ENCODE data around the gene RAB1B. TPM values are rescaled to one million over a fixed set of nuclear protein-coding genes. Genes with fewer than 3 reads are reported as not detected.

RAB1B gene
- total RNA-seq, 6 donors from 2014 or later, result 34.6 to 173 (median 122) TPM

DNA sequence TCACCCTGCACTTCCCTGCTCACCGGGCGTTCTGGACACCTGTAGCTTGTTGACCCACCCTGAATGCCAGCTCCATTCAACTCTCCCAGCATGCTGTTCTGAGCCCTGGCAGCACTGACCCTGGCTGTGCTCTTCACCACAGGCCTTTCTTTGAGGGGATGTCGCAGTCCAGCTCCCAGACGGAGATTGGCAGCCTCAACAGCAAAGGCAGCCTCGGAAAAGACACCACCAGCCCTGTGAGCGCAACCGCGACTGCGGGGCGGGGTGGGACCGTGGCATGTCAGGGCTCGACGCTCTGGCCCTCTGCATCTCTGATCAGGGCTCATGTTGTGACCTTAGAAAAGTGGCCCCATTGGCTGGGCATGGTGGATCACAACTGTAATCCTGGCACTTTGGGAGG is 47.4 kb upstream of the RAB1B start:
- Histone ChIP-seq H3K4me3 (no peak overlapping the region), H3K9me3 (no peaks in the 10 kb centered on the region), H3K27me3 (no peaks in the 10 kb centered on the region), H3K27ac (no peak overlapping the region), H3K36me3 (peaks cover 11 to 71% (median 44%) of the 10 kb centered on the region in 4 donors), H3K4me1 (no peaks in the 10 kb centered on the region)
- TF ChIP-seq, protein P1, sequence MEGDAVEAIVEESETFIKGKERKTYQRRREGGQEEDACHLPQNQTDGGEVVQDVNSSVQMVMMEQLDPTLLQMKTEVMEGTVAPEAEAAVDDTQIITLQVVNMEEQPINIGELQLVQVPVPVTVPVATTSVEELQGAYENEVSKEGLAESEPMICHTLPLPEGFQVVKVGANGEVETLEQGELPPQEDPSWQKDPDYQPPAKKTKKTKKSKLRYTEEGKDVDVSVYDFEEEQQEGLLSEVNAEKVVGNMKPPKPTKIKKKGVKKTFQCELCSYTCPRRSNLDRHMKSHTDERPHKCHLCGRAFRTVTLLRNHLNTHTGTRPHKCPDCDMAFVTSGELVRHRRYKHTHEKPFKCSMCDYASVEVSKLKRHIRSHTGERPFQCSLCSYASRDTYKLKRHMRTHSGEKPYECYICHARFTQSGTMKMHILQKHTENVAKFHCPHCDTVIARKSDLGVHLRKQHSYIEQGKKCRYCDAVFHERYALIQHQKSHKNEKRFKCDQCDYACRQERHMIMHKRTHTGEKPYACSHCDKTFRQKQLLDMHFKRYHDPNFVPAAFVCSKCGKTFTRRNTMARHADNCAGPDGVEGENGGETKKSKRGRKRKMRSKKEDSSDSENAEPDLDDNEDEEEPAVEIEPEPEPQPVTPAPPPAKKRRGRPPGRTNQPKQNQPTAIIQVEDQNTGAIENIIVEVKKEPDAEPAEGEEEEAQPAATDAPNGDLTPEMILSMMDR (IDR thresholded peaks at IDR 0.05), result no peak
- TF ChIP-seq EP300 (IDR thresholded peaks at IDR 0.05) (no peak), POLR2AphosphoS5 (IDR thresholded peaks at IDR 0.05) (no peak), POLR2A (IDR thresholded peaks at IDR 0.05) (no peak)
- WGBS, 2 donors, result 83 to 88% methylated on average over 5 to 13 of the region's 13 CpGs
- ATAC-seq (ENCODE audit: low FRiP score in 2 of 2) (no peak), DNase-seq (peak in 1 of 2 donors; percentile 65)

DNA sequence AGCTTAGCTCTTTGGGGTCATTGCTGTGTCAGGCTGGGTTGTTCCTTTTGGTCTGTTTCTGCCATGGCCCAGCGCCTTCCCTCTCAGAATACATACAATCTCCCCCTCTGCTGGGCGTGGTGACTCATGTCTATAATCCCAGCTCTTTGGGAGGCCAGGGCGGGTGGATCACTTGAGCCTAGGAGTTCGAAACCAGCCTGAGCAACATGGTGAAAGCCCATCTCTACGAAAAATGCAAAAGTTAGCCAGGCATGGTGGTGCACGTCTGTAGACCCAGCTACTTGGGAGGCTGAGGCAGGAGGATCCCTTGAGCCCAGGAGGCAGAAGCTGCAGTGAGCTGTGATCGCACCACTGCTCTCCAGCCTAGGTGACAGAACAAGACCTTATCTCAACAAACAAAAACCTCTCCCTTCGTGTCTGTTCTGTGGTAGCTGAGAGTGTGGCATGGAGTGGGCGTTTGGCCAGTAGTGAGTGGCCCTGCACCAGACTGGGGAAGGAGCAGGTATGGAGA is 46.7 kb upstream of the RAB1B start:
- TF ChIP-seq POLR2AphosphoS5 (IDR thresholded peaks at IDR 0.05) (no peak), EP300 (IDR thresholded peaks at IDR 0.05) (no peak), POLR2A (IDR thresholded peaks at IDR 0.05) (no peak)
- TF ChIP-seq, protein P1 (IDR thresholded peaks at IDR 0.05), result no peak
- peak overlapping the region in 3 of 4 donors; percentile 1 to 8 (median 4) for H3K27ac ChIP-seq
- ATAC-seq (ENCODE audit: low FRiP score in 2 of 2), result no peak
- no peak for DNase-seq
- no peaks in the 10 kb centered on the region for H3K9me3 ChIP-seq
- no peaks in the 10 kb centered on the region for H3K27me3 ChIP-seq
- H3K4me3 ChIP-seq, result no peak overlapping the region
- 74 to 83% methylated on average over 8 to 9 of the region's 9 CpGs for WGBS, 2 donors
- no peaks in the 10 kb centered on the region for H3K4me1 ChIP-seq
- peaks cover 7 to 63% (median 36%) of the 10 kb centered on the region in 4 donors for H3K36me3 ChIP-seq

DNA sequence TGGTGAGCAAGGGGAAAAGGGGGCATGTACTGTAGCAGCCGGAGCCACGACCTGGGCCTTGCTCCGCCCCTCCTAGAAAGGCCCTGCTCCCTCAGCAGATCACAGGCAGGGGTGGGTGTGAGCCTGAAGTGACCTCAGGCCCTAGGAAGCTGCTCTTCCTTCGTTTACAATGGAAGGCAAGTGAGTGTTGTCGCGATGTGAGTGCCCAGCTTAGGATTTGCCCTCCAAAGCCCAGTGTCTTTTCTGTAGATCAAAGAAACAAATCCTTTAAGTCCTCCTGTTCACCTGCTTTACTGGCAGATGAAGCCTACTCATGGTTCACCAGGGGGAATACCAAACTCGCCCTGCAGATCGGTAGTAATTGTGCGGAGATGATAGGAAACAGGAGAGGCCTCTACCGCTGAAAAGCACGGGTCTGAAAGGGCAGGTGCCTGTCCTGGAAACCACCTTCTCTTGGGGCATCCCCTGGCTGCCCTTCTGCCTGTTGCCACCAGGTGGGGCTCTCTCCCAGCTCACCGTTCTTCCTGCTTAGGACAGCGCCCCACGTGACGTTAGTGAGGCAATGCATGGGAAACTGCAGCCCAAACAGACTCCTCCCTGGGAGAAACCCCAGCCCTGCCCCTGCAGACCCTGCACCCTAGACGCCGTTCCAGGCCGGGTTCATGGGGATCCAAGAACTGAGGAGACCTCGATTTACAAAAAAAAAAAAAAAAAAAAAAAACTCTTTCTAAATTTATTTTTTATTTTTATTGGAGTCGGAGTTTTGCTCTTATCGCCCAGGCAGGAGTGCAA is 45.9 kb upstream of the RAB1B start:
- Histone ChIP-seq H3K4me3 (no peak overlapping the region), H3K36me3 (peaks cover 7 to 61% (median 31%) of the 10 kb centered on the region in 4 donors), H3K9me3 (no peaks in the 10 kb centered on the region), H3K4me1 (no peaks in the 10 kb centered on the region), H3K27me3 (no peaks in the 10 kb centered on the region), H3K27ac (peak overlapping the region in 3 of 4 donors; percentile 1 to 8 (median 4))
- ATAC-seq (ENCODE audit: low FRiP score in 2 of 2) (peak; percentile 94 to 97), DNase-seq (peak in 1 of 2 donors; percentile 97)
- 23 to 37% methylated on average over 15 to 21 of the region's 21 CpGs for WGBS, 2 donors
- TF ChIP-seq POLR2AphosphoS5 (IDR thresholded peaks at IDR 0.05) (peak in 1 of 2 donors; percentile 54), EP300 (IDR thresholded peaks at IDR 0.05) (no peak)
- TF ChIP-seq, protein P1 (IDR thresholded peaks at IDR 0.05), result peak; percentile 98 to 100 (median 99)

DNA sequence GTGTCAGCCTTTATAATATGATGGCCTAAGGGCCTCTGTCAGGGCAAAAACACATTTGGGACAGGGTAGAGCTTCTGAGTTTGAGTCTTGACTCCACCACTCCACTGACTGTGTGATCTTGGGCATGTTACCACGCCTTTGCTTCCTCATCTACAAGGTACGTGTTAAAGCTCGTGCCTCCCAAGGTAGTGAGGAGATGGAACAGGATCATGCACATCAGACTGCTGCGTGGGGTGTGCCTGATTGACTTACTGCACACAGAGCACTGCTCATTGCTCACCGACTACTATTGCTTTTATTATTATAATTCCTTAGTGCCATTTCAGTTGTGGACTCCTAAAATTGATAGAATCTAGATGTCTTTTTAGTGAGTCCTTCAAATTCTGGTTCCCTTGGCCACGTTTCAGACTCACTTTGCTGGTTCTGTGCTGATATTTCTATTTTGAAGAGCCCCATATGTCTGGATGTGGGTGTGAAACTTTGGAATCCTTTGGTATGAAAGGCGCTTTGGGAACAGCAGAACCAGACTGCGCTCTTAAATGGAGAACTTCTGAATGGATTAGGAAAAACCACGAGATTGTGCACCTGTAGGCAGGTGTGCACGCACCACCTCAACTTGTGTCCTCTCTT is 44.1 kb upstream of the RAB1B start:
- no peak for ATAC-seq (ENCODE audit: low FRiP score in 2 of 2)
- Histone ChIP-seq H3K27me3 (no peaks in the 10 kb centered on the region), H3K9me3 (no peaks in the 10 kb centered on the region), H3K36me3 (peaks cover 7 to 58% (median 26%) of the 10 kb centered on the region in 4 donors), H3K27ac (no peak overlapping the region), H3K4me3 (no peak overlapping the region), H3K4me1 (peaks cover 0 to 3% (median 0%) of the 10 kb centered on the region in 4 donors)
- 94 to 95% methylated on average over 10 of the region's 10 CpGs for WGBS, 2 donors
- DNase-seq, result no peak
- TF ChIP-seq, protein P1 (IDR thresholded peaks at IDR 0.05), result no peak
- TF ChIP-seq POLR2AphosphoS5 (IDR thresholded peaks at IDR 0.05) (no peak), EP300 (IDR thresholded peaks at IDR 0.05) (no peak), POLR2A (IDR thresholded peaks at IDR 0.05) (no peak)
